KG1 (cell line): ENCODE data around the gene NAA20.
A peak's percentile ranks its signal among the peaks of the same experiment; 100 is the strongest.

Source experiments
- DNase-seq: peaks from one replicate; lab custom pipeline; 2025; lab: John Stamatoyannopoulos, UW

Gene NAA20

DNA sequence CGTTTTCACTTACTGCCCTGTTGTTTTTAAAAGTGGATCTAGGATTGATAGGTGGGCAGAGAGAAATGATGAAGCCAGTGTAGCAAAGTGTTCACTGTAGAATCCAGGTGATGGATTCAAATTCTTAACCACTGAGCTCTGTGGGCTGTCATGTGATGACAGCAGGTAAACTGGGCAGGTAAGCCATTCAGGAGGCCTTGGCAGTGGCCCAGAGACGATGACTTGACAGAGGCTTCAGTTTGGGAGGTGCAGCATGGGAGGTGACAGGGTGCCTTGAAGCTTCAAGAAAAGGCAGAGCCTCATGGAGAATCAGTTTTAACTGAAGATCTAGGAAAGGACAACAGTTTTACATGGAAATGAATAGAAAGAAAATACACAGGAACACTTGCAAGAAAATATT is 2.0 kb downstream of the NAA20 start:
- no peak for DNase-seq

DNA sequence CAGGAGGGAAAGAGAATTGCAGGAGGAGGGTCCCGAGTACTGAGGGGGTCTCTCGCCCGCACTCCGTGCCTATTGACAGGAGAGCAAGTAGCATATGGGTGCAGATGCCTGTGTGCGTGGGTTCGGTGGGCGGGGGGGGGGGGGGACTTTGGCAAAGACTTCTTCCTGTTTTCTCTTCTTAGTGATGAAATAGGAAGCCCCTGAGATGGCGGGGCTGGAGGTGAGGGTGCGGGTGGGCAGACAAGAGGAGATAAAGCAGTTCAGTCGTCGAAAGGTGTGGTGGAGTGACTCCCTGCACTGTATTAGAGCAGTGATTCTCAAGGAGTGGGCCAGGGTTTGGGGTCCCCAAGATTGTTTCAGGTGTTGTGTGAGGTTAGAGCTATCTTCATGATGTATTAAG is 3.7 kb downstream of the NAA20 start:
- DNase-seq: no peak

DNA sequence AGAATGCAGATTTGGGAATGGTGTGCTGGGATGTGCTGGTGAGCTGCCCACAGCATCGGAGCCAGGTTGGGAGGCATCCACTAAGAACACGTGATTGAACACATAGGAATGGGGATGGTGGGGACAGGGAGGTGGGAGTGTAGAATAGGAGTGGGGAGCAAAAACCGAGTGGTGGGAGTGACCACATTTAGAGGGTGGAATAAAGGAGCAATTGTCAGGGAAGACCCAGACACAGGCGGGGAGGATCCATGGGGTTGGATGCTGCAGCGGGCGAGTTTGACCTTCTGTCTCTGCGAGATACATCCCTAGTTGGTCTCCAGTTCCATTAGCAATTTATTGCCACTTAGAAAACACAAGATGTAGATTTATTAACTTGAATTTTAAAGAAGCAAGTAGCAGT is 4.7 kb downstream of the NAA20 start:
- no peak for DNase-seq

DNA sequence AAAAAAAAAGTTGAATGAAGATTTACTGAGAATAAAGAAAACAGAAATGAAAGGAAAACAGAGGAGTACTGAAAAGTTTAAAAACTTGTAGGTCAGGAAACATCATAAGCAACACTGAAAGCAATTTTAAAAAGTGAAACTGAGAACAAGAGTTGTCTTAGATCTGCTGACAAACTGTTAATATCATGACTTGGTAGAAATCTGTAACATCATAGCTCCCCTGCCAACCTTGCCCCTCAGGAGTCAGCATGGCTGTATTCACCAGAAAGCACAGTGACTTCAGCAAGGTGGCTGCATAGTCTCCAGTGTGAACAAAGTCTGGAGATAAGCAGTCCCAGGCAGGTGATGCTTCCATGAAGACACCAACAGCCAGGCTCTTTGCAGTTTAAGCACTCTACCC is 5.3 kb downstream of the NAA20 start:
- no peak for DNase-seq

DNA sequence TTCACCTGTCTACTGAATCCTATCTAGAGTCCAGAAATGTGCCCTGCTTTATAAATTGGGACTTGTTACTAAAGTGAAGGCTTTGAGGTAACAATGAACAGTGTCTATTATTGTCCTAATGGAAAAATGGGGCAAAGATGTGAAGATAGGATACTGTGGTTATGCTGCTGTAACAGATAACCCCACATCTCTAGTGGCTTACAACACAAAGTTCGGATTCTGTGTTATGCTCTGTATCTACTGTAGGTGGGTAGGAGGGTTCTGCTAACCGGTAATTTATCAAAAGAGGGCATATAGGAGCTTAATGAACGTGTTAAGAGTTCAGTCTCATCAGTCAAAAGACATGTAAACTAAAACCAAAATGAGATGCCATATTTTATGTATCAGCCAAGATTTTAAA is 6.2 kb downstream of the NAA20 start:
- no peak for DNase-seq

DNA sequence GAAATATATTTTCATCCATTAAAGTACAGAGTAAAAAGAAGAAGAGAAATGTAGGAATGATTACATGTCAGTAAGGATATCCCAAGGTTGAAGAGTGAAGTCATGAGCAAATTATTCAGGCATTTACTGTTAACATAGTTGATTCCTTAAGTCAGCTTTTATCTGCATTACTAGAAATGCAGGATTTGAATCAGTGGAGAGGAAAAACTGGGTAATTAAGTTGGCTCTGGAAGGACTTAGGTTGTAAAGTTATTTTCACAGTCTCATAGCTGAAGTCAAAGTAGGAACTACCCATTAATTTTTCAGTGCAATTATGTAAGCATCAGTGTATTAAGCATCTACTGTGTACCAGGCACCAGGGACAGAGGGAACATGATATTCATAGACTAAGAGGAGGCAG is 7.8 kb downstream of the NAA20 start:
- DNase-seq: no peak

DNA sequence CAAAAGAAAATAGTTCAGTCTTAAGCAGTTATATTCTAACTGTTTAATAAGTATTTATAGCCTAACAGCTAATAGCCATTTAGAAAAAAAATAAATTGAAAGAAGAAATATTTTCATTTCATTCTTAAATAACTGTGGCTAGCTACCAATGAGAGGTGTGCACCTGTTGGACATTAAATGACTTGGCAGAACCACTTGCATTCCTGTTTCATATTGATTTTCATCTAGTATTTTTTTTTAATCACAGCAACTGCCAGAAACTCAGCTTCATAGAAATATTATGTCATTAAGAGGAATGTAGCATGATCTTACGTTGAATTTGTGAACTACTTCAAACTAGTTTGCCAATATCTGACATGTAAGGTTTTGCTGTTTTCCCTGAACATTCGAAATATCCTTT is 10.1 kb downstream of the NAA20 start:
- DNase-seq: no peak

DNA sequence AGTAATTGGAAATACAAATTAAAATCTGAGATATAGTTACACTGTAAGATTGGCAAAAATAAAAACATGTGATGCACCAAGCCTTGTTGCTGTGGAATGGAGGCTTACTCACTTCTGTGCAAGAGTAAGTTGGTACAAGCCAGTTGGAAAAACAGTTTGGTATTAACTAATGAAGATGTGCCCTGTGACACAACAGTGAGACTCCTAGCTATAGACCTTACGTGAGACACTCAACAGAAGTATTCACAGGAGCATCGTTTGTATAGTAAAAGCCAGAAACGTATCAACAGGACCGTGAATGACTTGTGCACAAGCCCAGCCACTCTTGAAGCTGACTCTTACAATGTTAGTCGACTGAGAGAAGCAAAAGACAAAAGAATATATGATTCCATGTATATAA is 14.6 kb downstream of the NAA20 start:
- DNase-seq: no peak

DNA sequence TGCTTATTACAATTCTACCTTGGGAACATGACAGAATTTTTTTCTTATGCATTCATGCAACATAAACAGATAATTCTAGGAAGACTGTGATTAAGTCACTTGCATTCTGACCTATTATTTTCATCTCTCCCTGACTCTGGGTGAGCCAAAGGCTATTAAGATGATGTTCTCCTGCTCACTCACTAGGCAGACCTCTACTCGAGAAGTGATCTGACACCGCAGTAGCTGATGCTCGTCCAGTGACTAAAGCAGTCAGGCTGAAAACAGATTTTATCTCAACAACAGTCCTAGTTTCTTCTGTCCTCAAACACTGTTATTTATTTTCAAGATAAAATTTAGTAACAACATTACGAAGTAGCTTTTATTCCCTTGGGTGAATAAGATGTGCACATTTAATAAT is 17.3 kb downstream of the NAA20 start:
- no peak for DNase-seq

DNA sequence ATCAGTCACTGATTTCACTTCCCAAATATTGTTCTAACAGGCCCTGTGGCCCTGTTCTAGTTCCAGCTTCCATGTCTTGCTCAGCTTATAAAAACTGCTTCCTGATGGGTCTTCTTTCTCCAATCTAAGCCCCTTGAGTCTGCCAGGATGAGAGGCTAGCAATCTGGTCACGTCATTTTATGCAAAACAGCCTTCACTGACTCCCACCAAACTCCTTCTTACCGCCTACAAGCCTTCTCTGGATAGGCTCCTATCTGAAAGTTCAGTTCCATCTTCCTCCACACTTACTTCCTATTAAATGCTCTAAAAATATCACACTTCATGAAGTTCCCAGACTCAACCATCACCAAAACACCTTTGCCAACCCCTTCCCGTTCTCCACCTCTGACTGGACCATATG is 19.6 kb downstream of the NAA20 start:
- DNase-seq: no peak

DNA sequence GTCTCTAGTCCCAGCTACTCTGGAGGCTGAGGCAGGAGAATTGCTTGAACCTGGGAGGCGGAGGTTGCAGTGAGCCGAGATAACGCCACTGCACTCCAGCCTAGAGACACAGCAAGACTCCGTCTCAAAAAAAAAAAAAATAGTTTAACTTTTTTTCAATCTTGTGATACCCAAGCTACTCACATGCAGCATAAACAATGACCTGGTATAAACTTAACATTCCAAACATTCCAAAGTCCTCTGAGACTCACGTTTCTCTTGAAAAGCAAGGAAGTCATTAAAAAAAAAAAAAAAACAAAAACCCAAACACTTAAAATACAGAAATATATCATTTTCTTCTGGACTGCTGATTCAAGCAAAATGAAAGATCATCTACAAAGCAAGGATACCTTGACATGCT is 20.8 kb downstream of the NAA20 start:
- DNase-seq: no peak

DNA sequence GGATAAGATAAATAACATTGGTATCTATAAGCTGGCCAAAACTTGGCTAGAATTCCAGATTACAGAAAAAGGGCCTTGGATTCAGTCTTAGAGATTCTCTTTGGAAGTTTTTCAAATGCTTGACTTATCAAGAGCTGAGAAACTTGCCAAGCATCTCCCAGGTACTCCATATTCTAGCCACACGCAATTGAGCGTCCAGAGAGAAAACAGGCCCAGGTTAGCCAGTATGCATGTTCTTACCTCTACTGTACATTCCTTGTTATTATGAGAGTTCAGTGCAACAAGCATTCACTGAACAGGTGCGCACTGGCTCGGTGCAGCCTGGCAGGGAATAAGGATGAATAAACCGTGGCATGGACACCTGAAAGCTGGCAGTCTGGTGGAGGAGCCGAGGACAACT is 21.4 kb downstream of the NAA20 start:
- DNase-seq: no peak

DNA sequence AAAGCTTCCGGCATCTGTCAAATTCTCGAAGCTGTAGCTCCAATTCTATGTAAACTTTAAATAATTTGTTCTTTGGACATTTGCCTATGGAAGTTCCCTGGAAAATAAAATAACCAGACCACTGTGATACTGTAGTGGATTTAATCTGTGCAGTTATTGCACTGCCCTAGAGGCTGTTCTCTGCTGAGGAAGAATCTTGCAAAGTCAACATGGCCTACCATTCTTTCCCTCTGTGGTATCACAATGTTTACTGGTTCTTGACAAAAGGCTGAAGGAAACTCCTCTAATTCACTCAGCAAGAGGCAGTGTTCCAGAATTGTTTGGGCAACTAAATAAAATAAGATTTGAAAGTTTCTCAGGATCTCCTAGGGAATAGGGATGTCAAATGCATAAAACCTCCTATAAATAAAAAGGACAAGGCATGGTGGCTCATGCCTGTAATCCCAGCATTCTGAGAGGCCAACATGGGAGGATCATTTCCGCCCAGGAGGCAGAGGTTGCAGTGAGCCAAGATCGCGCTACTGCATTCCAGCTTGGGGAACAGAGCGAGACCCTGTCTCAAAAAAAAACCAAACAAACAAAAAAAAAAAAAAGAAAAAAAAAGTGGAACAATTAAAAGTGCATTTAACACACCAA is 22.7 kb downstream of the NAA20 start:
- no peak for DNase-seq

DNA sequence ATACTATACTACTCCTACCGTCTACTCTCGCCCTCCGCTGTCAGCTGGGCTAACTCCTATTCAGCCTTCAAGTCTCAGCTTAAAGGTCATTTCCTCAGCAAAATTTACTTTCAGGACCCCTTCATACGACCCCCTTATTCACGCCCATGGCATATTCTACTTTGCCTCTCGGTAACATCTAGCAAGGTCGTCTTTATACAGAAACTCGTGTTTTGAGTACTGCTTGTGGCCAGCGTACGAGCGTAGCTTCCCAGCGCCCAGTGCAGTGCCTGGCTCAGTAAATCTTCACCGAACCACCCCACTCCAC is 34.6 kb downstream of the NAA20 start:
- DNase-seq: no peak

DNA sequence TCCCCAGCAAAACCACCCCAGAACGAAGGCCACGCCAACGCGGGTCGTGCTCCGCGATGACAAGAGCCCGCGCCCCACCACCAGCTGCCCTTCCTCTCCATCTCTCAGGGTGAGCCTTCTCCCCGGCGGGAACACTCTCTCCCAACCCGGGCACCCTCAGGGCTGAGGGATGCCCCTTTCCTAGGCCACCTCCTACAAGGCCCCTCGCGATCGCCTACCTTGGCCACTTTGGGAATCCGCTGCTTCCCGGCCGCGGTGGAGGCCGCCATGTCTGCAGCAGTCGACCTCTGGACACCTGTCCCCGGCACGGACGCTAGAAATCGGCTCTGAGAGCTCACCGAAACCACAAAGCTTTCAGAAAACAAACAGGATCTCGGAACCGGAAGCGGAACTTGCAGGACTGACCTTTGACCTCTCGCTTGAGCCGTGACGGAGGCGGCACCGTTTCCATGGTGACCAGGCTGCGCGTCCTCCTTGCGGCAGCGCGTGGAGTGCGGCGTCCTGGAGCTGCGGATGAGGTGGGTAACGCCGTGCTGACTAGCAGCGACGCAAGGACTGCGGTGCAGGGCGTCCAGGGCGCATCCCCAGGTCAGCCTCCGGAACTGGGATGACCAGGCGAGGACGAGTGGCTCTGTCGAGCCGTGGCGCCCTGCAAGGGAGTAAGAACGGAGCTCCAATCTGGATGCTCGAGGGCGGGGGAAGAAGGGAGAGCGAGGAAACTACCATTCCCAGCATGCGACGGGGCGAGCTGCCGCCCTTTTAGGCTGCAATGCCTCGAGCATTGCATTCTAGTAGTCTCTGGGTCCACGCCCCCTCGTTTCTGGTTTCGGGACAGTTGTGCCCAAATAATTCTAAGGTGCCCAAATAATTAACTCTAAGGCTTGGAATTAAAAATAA is 35.2 kb downstream of the NAA20 start, which contains the start of the genes CFAP61 and CRNKL1:
CFAP61 (plus strand) TSS at position 459 of the 897 bp plus-strand sequence. CDS start 4,122 bp downstream, outside the sequence.
CRNKL1 (minus strand) TSS at position 393 of the 897 bp plus-strand sequence; CDS start at position 269, 124 bp downstream.
- peak; percentile 84 for DNase-seq

DNA sequence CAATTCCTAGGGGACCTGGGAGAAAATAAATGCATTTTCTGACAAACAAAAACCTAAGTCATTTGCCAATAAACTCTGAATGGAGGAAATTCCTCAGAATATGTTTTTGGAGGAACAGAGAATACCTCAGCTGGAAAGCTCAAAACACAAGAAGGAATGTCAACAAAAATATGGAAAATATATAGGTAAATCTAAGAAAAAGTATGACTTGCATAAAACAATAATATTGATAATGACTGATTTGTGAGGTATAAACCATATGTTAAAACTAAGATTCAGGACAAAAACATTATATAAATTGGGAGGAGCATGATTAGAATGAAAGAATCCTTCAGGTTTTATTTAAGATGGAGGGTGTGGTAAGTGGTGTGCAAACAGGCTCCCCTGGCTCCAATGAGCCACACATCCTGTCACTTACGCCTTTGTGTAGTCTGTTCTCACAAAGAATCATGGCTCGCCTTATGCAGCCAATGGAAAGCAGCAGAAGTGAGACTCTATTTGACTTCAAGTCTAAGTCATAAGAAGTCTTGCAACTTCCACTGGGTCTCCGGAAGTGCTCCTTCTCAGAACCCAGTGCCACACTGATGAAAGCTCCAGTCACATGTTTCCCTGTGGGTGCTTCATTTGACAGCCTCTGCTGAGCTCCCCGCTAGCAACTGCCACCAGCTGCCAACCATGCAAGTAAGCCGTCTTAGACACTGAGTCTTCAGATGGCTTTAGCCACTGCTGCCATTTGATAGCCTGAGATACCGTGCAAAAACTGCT is 43.3 kb downstream of the NAA20 start:
- DNase-seq: no peak

DNA sequence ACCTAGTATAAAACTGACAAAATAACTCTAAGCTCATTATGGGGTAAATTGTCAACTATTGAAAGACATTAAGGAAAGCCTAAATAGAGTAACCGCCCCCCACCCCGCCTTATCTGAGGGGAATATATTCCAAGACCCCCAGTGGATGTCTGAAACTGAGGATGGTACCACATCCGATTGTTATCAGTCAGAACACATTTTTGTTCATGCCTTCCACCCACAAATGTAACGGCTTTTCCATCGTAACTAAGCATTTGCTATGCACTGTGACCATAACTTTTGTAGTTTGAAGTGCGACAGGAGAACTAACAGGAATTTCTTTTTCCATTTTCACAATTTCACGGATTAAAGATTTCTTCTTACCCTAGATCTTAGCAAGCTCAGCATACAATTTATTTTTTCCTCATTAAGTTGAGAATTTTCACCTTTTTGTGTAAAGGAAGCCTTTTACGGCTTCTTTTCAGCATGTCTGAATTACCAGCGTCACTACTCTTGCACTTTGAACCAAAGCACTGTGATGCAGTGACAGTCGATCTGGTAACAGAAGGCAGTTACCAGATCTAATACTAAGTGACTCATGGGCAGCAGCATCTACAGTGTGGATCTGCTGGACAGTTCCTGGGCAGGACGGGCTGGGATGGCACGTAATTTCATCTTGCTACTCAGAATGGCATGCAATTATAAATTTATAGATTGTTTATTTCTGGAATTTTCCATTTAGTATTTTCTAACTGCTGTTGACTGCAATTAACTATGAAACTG is 47.0 kb downstream of the NAA20 start:
- no peak for DNase-seq

DNA sequence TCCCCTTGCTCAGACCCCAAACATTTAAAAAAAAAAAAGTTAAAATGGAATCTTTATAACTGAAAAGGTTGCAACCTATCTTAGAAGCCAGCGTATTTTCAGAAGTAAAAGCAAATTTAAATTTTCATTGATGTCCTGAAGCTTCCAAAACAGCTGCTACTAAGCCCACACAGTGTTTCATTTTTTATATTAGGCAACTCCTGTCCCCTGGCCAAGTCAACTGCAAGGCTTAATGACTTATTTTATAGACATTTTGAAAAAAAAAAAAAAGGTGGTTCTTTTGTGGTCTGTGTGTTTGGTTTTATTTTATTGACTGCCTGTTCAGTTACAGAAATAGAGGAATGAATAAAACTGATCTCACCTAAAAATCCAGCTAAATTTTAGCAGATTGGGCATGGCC is 48.2 kb downstream of the NAA20 start:
- no peak for DNase-seq

DNA sequence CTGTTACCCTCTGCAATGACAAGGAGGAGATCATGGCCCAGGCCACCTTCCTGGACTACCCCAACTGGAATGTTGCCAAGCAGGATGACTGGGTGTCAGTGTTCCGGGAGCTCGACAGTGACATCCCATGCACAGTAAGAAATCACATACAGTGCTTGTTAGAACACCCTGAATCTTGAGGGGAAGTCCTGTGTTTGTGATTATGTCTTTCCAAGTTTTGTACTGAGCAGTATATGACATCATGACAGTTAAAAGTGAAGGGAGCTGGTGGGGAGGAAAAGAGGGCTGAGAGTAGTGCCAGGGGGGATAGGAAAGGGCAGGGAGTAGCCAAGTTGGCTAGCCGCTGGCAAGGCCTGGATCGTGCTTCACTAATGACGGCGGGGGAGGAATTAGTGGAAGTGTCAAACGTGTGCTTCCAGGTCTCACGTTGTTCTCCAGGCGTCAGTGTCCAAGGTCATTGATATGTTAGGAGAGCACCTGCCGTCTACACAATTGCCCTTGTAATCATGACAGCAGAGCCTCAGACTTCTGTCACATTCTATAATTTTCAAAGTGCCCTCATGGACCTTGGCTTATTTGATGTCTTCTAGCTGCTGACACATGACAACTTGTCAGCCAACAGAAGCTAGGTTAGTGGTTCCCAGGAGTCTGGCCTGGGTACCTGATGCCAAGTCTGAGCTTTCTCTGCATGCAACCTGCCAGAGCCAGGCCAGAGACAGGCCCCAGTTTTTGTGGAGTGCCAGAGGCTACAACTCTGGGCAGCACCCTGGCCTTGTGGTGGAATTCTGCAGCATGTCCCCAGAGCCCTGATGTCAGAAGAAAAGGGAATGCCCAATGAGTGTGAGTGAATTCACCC is 53.9 kb downstream of the NAA20 start:
- DNase-seq: no peak

DNA sequence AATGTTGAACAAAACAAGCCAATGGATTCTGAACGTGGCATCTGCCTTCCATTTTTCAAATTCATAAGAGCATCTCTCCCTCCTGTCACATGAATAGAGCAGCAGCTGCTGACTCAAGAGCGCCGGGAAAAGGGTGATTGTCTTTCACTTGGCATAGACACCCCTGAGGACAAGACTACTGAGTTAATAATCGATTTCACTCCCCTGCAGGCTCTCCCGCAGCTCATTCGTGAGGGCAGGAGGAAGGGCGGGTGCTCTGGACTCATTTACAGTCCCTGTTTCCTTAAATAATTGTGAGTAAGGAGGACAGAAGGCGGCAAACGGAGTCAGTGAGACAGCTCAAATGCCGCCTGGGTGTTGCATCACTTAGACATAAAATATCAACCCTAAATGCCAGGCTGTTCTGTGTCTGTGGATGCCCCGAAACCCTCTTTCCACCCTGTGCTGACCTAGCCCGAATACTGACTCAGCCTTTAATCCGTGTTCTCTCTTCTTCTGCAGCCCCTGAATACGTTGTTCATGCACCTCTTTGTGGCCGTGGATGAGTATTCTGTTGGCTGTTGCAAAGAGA is 56.7 kb downstream of the NAA20 start:
- no peak for DNase-seq

DNA sequence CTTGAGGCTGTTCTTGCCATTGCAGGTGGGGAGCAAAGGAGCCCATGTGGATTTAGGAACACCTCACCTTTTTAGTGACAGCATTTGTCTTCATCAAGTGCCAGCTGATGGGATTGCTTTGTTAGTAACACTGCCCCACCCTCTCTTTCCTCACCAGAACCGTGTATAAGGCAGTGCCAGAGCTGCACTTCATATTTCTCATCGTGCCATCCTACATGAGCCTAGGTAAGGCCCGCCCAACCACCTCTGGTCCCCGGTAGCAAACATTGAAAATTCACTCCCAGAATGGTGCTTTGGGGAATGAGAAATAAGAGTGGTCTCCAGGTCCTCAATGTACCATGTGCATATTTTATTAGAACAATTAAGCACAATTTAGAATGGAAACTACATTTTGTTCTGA is 57.9 kb downstream of the NAA20 start:
- no peak for DNase-seq
